ENCODE results near the gene ATXN10.

The ATXN10 gene

GRCh38 chr22:45861259-45861658 lies 189.6 kb downstream of the ATXN10 start:
- no peak for DNase-seq (ENCODE audit: low read depth)
- no peak for TF ChIP-seq CTCF (conservative IDR thresholded peaks at IDR 0.05; ENCODE audit: low read depth, low read length)
- no peak overlapping the region for H3K4me3 ChIP-seq (ENCODE audit: low read length)

GRCh38 chr22:45863981-45864751 lies 192.5 kb downstream of the ATXN10 start:
- H3K4me3 ChIP-seq (ENCODE audit: low read length) = no peak overlapping the region
- DNase-seq (ENCODE audit: low read depth) = no peak

GRCh38 chr22:45864959-45865476 lies 193.4 kb downstream of the ATXN10 start:
- no peak for DNase-seq (ENCODE audit: low read depth)
- no peak overlapping the region for H3K4me3 ChIP-seq (ENCODE audit: low read length)
- no peak for TF ChIP-seq CTCF (conservative IDR thresholded peaks at IDR 0.05; ENCODE audit: low read depth, low read length)

More at GRCh38 chr22:45863981-45864751, 192.5 kb downstream of the ATXN10 start:
- TF ChIP-seq CTCF (conservative IDR thresholded peaks at IDR 0.05; ENCODE audit: low read depth, low read length) = peak; percentile 98

GRCh38 chr22:45865561-45866125 lies 194.0 kb downstream of the ATXN10 start:
- DNase-seq (ENCODE audit: low read depth) = no peak
- TF ChIP-seq CTCF (conservative IDR thresholded peaks at IDR 0.05; ENCODE audit: low read depth, low read length) = no peak
- no peak overlapping the region for H3K4me3 ChIP-seq (ENCODE audit: low read length)

GRCh38 chr22:45866126-45866645 lies 194.6 kb downstream of the ATXN10 start:
- no peak for TF ChIP-seq CTCF (conservative IDR thresholded peaks at IDR 0.05; ENCODE audit: low read depth, low read length)
- no peak overlapping the region for H3K4me3 ChIP-seq (ENCODE audit: low read length)
- no peak for DNase-seq (ENCODE audit: low read depth)

- no peak for DNase-seq (ENCODE audit: low read depth)
- H3K4me3 ChIP-seq (ENCODE audit: low read length) = peak overlapping the region; percentile 10
- no peak for TF ChIP-seq CTCF (conservative IDR thresholded peaks at IDR 0.05; ENCODE audit: low read depth, low read length)
These were observed 195.0 kb downstream of the ATXN10 start for GRCh38 chr22:45866646-45867117.
